Neural cell (in vitro differentiated cells): Measurements from ENCODE around the gene INTS11. TPM values are rescaled to one million over a fixed set of nuclear protein-coding genes. Genes with fewer than 3 reads are reported as not detected.
A peak's percentile ranks its signal among the peaks of the same experiment; 100 is the strongest.

Experiments used
- H2AFZ ChIP-seq: fragments of 200-600, 300-800 bp; sonication (generic), shearing (Covaris generic); 2 replicates; pipeline ENCODE4 v1.6.0; 2014; ENCODE audit warnings: low read depth, mild to moderate bottlenecking, antibody characterized with exemption, low read length, moderate library complexity
- H3F3A ChIP-seq: fragments of 200-600 bp; shearing (Covaris generic); 2 replicates; pipeline ENCODE4 v1.6.1; 2016; ENCODE audit warnings: mild to moderate bottlenecking, moderate library complexity, mixed read lengths, antibody characterized with exemption, low read length; ENCODE audit not compliant: insufficient read depth, poor library complexity, severe bottlenecking
- H3K27ac ChIP-seq: fragments of 200-600, 300-800 bp; sonication (generic), shearing (Covaris generic); 2 replicates; pipeline ENCODE4 v1.5.1; 2014; ENCODE audit warnings: mild to moderate bottlenecking, low read length, moderate library complexity
- H3K27me3 ChIP-seq: fragments of 300-800, 200-600 bp; sonication (generic), shearing (Covaris generic); 2 replicates; pipeline ENCODE4 v1.6.0; 2014; ENCODE audit warnings: mild to moderate bottlenecking, low read depth, low read length, moderate library complexity; ENCODE audit not compliant: insufficient read depth
- H3K36me3 ChIP-seq: fragments of 300-800, 200-600 bp; sonication (generic), shearing (Covaris generic); 2 replicates; pipeline ENCODE4 v1.5.1; 2014; ENCODE audit warnings: mild to moderate bottlenecking, antibody characterized with exemption, low read length, moderate library complexity; ENCODE audit not compliant: insufficient read depth
- H3K4me2 ChIP-seq: fragments of 300-800, 200-600 bp; sonication (generic), shearing (Covaris generic); 2 replicates; pipeline ENCODE4 v1.6.0; 2014; ENCODE audit warnings: mild to moderate bottlenecking, low read length
- H3K4me3 ChIP-seq: fragments of 300-800, 200-600 bp; sonication (generic), shearing (Covaris generic); 2 replicates; pipeline ENCODE4 v1.5.1; 2014; ENCODE audit warnings: mild to moderate bottlenecking, low read length, moderate library complexity
- H3K79me2 ChIP-seq: fragments of 200-600 bp; shearing (Covaris generic); replicated peaks from 2 replicates; pipeline ENCODE4 v1.6.0; 2014; ENCODE audit warnings: mild to moderate bottlenecking, low read length, moderate library complexity; ENCODE audit not compliant: insufficient read depth
- H3K9ac ChIP-seq: fragments of 300-800, 200-600 bp; sonication (generic), shearing (Covaris generic); 2 replicates; pipeline ENCODE4 v1.6.1; 2016; ENCODE audit warnings: mild to moderate bottlenecking, low read length, mixed read lengths
- H3K9me2 ChIP-seq: fragments of 200-600 bp; shearing (Covaris generic); 2 replicates; pipeline ENCODE4 v1.6.1; 2016; ENCODE audit warnings: mild to moderate bottlenecking, low read length, mixed read lengths; ENCODE audit not compliant: insufficient read depth
- H3K9me3 ChIP-seq: fragments of 200-600, 300-800 bp; sonication (generic), shearing (Covaris generic); 2 replicates; pipeline ENCODE4 v1.6.1; 2016; ENCODE audit warnings: mild to moderate bottlenecking, mixed run types, low read length, moderate library complexity, mixed read lengths
- H4K20me1 ChIP-seq: fragments of 200-600 bp; shearing (Covaris generic); 2 replicates; pipeline ENCODE4 v1.6.1; 2016; ENCODE audit warnings: mild to moderate bottlenecking, mixed run types; ENCODE audit not compliant: insufficient read depth
- EP300 ChIP-seq: fragments of 450-650 bp; conservative IDR thresholded peaks from 2 replicates; pipeline ENCODE4 v1.6.1; 2014; ENCODE audit warnings: antibody characterized with exemption, mild to moderate bottlenecking, moderate library complexity; ENCODE audit not compliant: poor library complexity, severe bottlenecking
- EZH2 ChIP-seq: fragments of 200-600, 300-800 bp; shearing (Covaris generic), sonication (generic); IDR thresholded peaks from 2 replicates; pipeline ENCODE4 v1.6.1; 2014; ENCODE audit warnings: antibody characterized with exemption, low read length, borderline replicate concordance, mild to moderate bottlenecking; ENCODE audit not compliant: insufficient read depth, poor library complexity, severe bottlenecking
- MXI1 ChIP-seq: fragments of 450-650 bp; conservative IDR thresholded peaks from 2 replicates; pipeline ENCODE4 v1.6.1; 2014; ENCODE audit warnings: antibody characterized with exemption, mild to moderate bottlenecking; ENCODE audit not compliant: poor library complexity, severe bottlenecking
- POLR2AphosphoS5 ChIP-seq: IDR thresholded peaks from 2 replicates; pipeline ENCODE4 v1.6.1; 2012
- RAD21 ChIP-seq: fragments of 450-650 bp; conservative IDR thresholded peaks from 2 replicates; pipeline ENCODE4 v1.6.1; 2014; ENCODE audit warnings: antibody characterized with exemption, mild to moderate bottlenecking, moderate library complexity
- SMC3 ChIP-seq: fragments of 450-650 bp; conservative IDR thresholded peaks from 2 replicates; pipeline ENCODE4 v1.6.1; 2014; ENCODE audit warnings: antibody characterized with exemption, mild to moderate bottlenecking, moderate library complexity; ENCODE audit not compliant: poor library complexity
- TAF1 ChIP-seq: IDR thresholded peaks from 2 replicates; pipeline ENCODE4 v1.6.1; 2012; ENCODE audit warnings: low read depth
- polyA plus RNA-seq: library from polyadenylated mRNA; depleted of rRNA; stranded (reverse); fragments of >200 nt; gene quantifications from 2 replicates; pipeline ENCODE4 v1.2.3, GENCODE V29; 2014
- TF ChIP-seq, protein P1 (sequence below): fragments of 450-650 bp; IDR thresholded peaks from 2 replicates; pipeline ENCODE4 v1.5.1; 2014; ENCODE audit warnings: antibody characterized with exemption, mild to moderate bottlenecking, moderate library complexity; ENCODE audit not compliant: poor library complexity, severe bottlenecking
- TF ChIP-seq, protein P2 (sequence below): IDR thresholded peaks from 2 replicates; pipeline ENCODE4 v1.6.1; 2012; ENCODE audit warnings: borderline replicate concordance

The INTS11 gene
- polyA plus RNA-seq, 1 donor from 2014 or later = 131 TPM

DNA sequence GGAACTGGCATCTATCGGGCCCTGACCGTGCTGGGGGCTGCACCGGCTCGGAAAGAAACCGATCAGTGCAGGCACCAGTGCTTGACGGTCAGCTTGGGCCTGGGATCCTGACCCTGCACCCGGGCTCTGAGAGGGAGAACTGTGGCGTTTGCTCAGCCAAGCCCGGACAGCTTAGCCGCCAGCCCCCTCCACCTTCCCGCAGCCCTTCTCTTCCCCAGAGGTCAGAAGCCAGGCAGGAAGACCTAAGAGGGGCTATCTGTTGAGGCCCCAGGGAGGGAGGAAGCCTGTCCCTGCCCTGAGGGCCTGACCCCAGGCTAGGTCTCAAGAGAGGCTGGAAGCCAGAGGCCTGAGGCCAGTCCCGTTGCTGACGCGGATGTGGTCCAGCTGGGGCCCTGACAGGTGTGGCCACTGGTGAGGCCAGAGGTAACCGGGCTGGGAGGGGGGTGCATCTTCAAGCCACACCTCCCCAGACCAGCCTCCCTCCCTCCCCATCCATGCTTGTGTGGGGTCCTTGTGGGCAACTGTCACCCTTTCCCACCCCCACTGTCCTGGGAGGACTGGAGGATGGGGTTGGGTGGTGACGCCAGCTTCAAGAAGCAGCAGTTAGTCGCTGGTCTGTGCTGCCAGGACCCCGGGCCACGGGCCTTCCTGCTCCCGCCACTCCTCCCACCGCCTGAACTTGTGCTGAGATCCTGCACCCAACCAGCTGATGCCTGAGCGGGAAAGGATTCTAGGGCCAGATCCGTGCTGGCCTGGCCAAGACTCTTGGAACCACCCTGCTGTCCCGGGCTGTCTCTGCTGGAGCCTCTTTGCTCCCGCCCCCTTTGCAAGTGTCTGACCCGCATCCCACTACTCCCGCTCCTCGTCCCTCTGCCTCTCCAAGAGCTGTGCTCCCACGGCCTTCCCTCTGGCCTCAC, 27.3 kb upstream of the INTS11 start:
- no peak overlapping the region for H3K4me2 ChIP-seq
- H3K27me3 ChIP-seq = peaks cover 26% of the 10 kb centered on the region
- no peak overlapping the region for H3K27ac ChIP-seq
- H3K79me2 ChIP-seq = peaks cover 12% of the 10 kb centered on the region
- no peaks in the 10 kb centered on the region for H3F3A ChIP-seq
- H4K20me1 ChIP-seq = peaks cover 4% of the 10 kb centered on the region
- H3K4me3 ChIP-seq = peak overlapping the region; percentile 18
- H3K9me3 ChIP-seq = no peaks in the 10 kb centered on the region
- H3K9me2 ChIP-seq = no peaks in the 10 kb centered on the region
- TF ChIP-seq SMC3 (no peak), EP300 (no peak), RAD21 (no peak), TAF1 (no peak), MXI1 (no peak), POLR2AphosphoS5 (no peak), EZH2 (no peak)
- TF ChIP-seq, protein P1, sequence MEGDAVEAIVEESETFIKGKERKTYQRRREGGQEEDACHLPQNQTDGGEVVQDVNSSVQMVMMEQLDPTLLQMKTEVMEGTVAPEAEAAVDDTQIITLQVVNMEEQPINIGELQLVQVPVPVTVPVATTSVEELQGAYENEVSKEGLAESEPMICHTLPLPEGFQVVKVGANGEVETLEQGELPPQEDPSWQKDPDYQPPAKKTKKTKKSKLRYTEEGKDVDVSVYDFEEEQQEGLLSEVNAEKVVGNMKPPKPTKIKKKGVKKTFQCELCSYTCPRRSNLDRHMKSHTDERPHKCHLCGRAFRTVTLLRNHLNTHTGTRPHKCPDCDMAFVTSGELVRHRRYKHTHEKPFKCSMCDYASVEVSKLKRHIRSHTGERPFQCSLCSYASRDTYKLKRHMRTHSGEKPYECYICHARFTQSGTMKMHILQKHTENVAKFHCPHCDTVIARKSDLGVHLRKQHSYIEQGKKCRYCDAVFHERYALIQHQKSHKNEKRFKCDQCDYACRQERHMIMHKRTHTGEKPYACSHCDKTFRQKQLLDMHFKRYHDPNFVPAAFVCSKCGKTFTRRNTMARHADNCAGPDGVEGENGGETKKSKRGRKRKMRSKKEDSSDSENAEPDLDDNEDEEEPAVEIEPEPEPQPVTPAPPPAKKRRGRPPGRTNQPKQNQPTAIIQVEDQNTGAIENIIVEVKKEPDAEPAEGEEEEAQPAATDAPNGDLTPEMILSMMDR = no peak
- TF ChIP-seq, protein P2, sequence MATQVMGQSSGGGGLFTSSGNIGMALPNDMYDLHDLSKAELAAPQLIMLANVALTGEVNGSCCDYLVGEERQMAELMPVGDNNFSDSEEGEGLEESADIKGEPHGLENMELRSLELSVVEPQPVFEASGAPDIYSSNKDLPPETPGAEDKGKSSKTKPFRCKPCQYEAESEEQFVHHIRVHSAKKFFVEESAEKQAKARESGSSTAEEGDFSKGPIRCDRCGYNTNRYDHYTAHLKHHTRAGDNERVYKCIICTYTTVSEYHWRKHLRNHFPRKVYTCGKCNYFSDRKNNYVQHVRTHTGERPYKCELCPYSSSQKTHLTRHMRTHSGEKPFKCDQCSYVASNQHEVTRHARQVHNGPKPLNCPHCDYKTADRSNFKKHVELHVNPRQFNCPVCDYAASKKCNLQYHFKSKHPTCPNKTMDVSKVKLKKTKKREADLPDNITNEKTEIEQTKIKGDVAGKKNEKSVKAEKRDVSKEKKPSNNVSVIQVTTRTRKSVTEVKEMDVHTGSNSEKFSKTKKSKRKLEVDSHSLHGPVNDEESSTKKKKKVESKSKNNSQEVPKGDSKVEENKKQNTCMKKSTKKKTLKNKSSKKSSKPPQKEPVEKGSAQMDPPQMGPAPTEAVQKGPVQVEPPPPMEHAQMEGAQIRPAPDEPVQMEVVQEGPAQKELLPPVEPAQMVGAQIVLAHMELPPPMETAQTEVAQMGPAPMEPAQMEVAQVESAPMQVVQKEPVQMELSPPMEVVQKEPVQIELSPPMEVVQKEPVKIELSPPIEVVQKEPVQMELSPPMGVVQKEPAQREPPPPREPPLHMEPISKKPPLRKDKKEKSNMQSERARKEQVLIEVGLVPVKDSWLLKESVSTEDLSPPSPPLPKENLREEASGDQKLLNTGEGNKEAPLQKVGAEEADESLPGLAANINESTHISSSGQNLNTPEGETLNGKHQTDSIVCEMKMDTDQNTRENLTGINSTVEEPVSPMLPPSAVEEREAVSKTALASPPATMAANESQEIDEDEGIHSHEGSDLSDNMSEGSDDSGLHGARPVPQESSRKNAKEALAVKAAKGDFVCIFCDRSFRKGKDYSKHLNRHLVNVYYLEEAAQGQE = no peak
- no peaks in the 10 kb centered on the region for H3K36me3 ChIP-seq
- peak overlapping the region; percentile 7 for H3K9ac ChIP-seq
- H2AFZ ChIP-seq = no peak overlapping the region

DNA sequence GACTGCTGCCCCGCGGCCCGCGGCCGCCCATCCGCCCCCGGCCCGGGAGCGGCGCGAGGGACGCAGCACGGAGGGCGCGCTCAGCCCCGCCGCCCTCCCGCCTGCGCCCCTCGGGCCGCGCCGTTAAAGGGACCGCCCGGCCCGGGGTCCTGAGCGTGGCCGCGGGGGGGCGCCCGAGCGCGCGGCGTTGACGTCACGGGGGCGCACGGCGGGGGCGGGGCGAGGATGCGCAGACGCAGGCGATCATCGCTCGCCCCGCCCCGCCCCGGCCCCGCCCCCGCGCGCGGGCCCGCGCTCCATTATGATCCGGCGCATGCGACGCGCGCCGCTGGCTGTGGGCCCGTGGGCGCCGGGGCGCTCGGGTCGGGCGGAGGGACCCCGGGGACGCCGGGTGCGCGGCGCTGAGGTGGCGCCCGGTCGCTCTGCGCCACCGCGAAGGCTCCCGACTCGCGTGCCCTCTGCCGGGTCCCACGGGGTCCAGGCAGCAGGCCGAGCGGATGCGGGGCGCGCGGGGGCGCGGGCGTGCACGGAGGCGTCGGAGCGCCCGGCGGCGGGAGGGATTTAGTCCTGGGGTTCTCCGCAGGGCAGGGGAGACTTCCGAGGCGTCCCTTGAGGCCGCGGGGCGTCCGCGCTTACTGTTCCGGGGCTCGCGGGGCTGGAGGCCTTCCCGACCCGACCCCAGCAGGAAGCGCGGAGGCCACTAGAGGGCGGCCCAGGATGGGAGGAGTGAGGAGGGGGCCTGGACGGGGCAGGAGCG, 25.0 kb upstream of the INTS11 start, which contains the start of gene DVL1:
Gene DVL1 (minus strand): TSS at position 163 of the 757 bp plus-strand sequence. CDS start 353 bp downstream, outside the sequence.
- Histone ChIP-seq H3K9me2 (no peaks in the 10 kb centered on the region), H3K36me3 (no peaks in the 10 kb centered on the region), H3K4me2 (peak within 1 kb of the TSS; percentile 89), H3K9me3 (no peaks in the 10 kb centered on the region), H3K4me3 (peak within 1 kb of the TSS; percentile 82), H2AFZ (no peak within 1 kb of the TSS), H3K27ac (peak within 1 kb of the TSS; percentile 75), H3F3A (no peaks in the 10 kb centered on the region), H3K27me3 (peaks cover 17% of the 10 kb centered on the region), H4K20me1 (peaks cover 13% of the 10 kb centered on the region), H3K9ac (peak within 1 kb of the TSS; percentile 81), H3K79me2 (peaks cover 12% of the 10 kb centered on the region)
- no peak for TF ChIP-seq TAF1
- peak; percentile 63 for TF ChIP-seq POLR2AphosphoS5
- TF ChIP-seq SMC3 = peak; percentile 66
- peak; percentile 67 for TF ChIP-seq MXI1
- peak; percentile 45 for TF ChIP-seq RAD21
- TF ChIP-seq, protein P1 = peak; percentile 78
- TF ChIP-seq EP300 = peak; percentile 49
- TF ChIP-seq, protein P2 = no peak
